Lower leg skin (tissue), 4 donors: ENCODE results near the gene PAQR8. TPM values are rescaled to one million over a fixed set of nuclear protein-coding genes. Genes with fewer than 3 reads are reported as not detected.
A peak's percentile ranks its signal among the peaks of the same experiment; 100 is the strongest.

ENCODE experiments used
- DNase-seq, 2 donors: peaks; one replicate each; pipeline ENCODE4 v3.0.0-alpha.2; 2019; ENCODE audit warnings: low spot score in 2 of 2
- H3K4me3 ChIP-seq: fragments of 200-600 bp; sonication (generic); 2 replicates; pipeline ENCODE4 v1.5.1; 2017; ENCODE audit warnings: mild to moderate bottlenecking, low read depth; ENCODE audit not compliant: poor library complexity, severe bottlenecking
- POLR2A ChIP-seq, 2 donors: fragments of 450-650 bp; IDR thresholded peaks; one replicate each; pipeline ENCODE4 v1.6.1; 2016 to 2017; ENCODE audit warnings: antibody characterized with exemption in 2 of 2, mild to moderate bottlenecking in 1 of 2, moderate library complexity in 1 of 2
- WGBS, 2 donors: methylation state at CpG; one replicate each; pipeline ENCODE4 v1.1.5; 2018; 5-methylcytosine and 5-hydroxymethylcytosine counted together
- intact Hi-C: fragments of 100-400 bp; cut with DNase I; formaldehyde crosslinking; loops from one replicate; pipeline ENCODE4 v1.15.0; 2023; ENCODE audit warnings: low total_unique reads
- total RNA-seq, 4 donors: library from RNA; depleted of rRNA; stranded (reverse); fragments of >200 nt; gene quantifications; one replicate each; pipeline ENCODE4 v1.1.0, GENCODE V29; 2016
- TF ChIP-seq, protein P1 (sequence below), 3 donors: fragments of 450-650 bp; IDR thresholded peaks; one replicate each; pipeline ENCODE4 v1.5.1; 2016; ENCODE audit warnings: antibody characterized with exemption in 3 of 3, mild to moderate bottlenecking in 3 of 3, moderate library complexity in 2 of 3

PAQR8 gene
- total RNA-seq, 4 donors from 2014 or later, result 1.6 to 4.3 (median 2.1) TPM

DNA sequence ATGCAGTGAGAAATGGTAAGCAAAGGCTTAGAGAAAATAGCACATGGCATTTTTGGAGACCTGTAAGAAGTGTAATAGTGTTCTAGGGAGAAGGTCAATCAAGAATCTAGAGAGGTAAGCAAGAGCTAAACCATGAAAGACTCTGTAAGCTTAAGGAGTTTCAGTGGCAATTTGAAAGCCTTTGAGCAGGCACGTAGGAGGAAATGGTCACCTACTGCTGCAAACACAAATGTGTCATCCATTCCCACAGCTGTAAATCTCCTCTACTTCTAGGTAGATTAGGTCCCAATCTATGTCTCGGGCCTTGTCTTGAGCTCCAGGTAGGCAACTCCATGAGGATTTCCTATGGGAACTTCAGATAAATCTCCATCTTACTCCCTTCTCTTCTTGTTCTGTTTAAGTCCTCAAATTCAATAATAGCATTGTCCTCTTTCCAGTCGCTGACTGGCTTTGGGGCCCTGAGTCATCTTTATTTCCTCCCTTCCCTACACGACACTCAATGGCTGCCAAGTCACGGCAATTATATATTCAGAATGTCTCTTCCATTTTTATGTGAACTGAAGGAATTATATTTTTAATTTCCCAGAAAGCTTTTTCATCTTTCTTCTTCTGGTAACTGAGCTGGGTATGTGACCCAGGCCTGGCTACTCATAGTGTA, 24.2 kb upstream of the PAQR8 start:
- intact Hi-C loops, result no loop called here
- 58 to 62% methylated on average over 5 of the region's 5 CpGs for WGBS, 2 donors
- no peak for TF ChIP-seq POLR2A (IDR thresholded peaks at IDR 0.05)
- TF ChIP-seq, protein P1, sequence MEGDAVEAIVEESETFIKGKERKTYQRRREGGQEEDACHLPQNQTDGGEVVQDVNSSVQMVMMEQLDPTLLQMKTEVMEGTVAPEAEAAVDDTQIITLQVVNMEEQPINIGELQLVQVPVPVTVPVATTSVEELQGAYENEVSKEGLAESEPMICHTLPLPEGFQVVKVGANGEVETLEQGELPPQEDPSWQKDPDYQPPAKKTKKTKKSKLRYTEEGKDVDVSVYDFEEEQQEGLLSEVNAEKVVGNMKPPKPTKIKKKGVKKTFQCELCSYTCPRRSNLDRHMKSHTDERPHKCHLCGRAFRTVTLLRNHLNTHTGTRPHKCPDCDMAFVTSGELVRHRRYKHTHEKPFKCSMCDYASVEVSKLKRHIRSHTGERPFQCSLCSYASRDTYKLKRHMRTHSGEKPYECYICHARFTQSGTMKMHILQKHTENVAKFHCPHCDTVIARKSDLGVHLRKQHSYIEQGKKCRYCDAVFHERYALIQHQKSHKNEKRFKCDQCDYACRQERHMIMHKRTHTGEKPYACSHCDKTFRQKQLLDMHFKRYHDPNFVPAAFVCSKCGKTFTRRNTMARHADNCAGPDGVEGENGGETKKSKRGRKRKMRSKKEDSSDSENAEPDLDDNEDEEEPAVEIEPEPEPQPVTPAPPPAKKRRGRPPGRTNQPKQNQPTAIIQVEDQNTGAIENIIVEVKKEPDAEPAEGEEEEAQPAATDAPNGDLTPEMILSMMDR (IDR thresholded peaks at IDR 0.05), result no peak

DNA sequence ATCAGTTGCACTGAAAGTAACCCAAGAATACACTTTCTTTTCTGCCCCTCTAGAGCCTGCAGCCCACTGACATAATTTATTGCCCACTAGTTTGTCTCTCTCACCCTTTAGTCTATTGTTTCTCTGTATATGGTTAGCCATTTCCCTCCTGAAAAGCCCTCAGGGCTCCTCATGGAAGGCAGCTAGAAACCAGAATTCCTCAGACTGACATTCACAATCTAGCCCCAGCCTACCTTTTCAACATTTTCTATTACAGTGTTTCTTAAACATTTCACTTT, 21.4 kb upstream of the PAQR8 start:
- TF ChIP-seq POLR2A (IDR thresholded peaks at IDR 0.05), result no peak
- TF ChIP-seq, protein P1 (IDR thresholded peaks at IDR 0.05), result no peak
- no peak overlapping the region for H3K4me3 ChIP-seq
- intact Hi-C loops, result no loop called here

More for the DNA sequence above, 24.2 kb upstream of the PAQR8 start:
- no peak overlapping the region for H3K4me3 ChIP-seq
- no peak for DNase-seq

DNA sequence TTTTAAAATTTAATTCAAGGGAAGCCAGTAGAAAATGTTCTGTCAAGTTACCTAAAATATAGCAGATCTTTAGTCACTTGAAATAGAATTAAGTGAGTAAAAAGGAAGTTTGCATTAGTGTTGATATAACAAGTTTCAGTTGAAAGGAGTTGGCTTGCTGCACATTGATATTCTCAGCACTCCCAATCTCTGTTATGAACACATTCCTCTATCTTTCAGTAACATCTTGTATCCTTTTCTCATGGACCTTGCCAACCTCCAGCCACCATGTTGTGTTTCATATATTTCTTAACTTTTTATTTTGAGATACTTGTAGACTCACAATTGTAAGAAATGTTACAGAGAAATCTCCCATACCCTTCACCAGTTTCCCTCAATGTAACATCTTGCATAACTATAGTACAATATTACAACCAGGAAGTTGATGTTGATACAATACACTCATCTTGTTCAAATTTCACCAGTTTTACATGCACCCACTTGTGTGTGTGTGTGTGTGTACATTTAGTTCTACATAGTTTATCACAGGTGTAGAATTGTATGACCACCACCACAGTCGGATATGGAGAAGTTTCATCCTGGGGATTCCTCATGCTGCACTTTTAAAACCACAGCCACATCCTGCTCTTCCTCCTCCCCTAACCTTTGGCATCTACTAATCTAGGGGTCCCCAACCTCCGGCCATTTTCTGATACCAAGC, 20.2 kb upstream of the PAQR8 start:
- TF ChIP-seq, protein P1 (IDR thresholded peaks at IDR 0.05), result no peak
- no peak for TF ChIP-seq POLR2A (IDR thresholded peaks at IDR 0.05)
- 73 to 85% methylated on average over 2 of the region's 2 CpGs for WGBS, 2 donors
- no peak for DNase-seq
- no peak overlapping the region for H3K4me3 ChIP-seq
- intact Hi-C loops, result no loop called here

More for the DNA sequence above, 21.4 kb upstream of the PAQR8 start:
- DNase-seq, result peak in 1 of 2 donors; percentile 20

DNA sequence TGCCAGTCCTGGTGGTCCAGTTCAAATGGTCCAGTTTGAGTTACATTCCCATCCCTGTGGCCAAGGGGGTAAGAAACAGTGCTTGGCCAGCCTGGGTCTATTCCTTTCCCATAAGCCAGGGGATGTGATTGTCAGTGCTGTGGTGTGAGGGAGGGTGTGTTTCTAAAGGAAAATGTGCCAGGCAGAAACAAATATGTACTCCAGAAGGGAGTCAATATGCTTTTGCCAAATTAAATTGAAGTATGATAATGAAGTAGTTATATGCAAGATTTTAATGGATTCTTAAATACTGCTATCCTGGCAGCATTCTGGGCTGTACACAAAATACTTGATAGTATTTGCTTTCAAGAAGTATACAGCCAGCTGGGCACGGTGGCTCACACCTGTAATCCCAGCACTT, 16.6 kb upstream of the PAQR8 start:
- no peak for TF ChIP-seq POLR2A (IDR thresholded peaks at IDR 0.05)
- TF ChIP-seq, protein P1 (IDR thresholded peaks at IDR 0.05), result no peak
- WGBS, 2 donors, result 84 to 85% methylated on average over 1 of the region's 1 CpG
- H3K4me3 ChIP-seq, result no peak overlapping the region
- no peak for DNase-seq
- intact Hi-C loops, result no loop called here

DNA sequence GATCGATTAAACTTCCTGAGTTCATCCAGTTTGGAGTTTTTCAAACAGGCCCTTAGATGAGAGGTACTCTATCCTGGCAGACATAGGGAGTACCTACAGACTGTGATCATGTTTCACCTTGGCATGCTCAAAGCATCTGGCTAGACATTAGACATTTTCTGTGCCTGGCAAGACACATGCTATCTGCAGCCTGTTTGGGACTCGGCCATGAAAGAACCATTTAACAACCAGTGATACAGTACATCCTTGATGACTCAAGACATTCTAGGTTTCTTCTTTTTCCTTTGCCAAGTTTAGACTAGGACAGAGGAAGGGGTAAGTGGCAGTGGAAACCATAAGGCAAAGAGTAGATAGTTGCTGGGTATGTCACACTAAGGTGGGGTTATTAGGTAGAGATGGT, 15.4 kb upstream of the PAQR8 start:
- intact Hi-C loops, result no loop called here
- no peak for DNase-seq
- no peak for TF ChIP-seq POLR2A (IDR thresholded peaks at IDR 0.05)
- TF ChIP-seq, protein P1 (IDR thresholded peaks at IDR 0.05), result no peak
- H3K4me3 ChIP-seq, result no peak overlapping the region
- 46 to 61% methylated on average over 2 of the region's 2 CpGs for WGBS, 2 donors
